PC-3 (cell line): ENCODE data around the gene DYDC2.

Experiments used
- CTCF ChIP-seq: fragments of 300-600 bp; sonication (generic); conservative IDR thresholded peaks from 2 replicates; pipeline ENCODE4 v1.5.1; 2017; ENCODE audit warnings: antibody characterized with exemption, low read depth, mild to moderate bottlenecking, low read length
- EZH2 ChIP-seq: fragments of 300-600 bp; sonication (generic); IDR thresholded peaks from one replicate; pipeline ENCODE4 v1.6.1; 2017; ENCODE audit warnings: antibody characterized with exemption, mild to moderate bottlenecking, low read length; ENCODE audit not compliant: unreplicated experiment
- EZH2phosphoT487 ChIP-seq: fragments of 300-600 bp; sonication (generic); IDR thresholded peaks from 2 replicates; pipeline ENCODE4 v1.6.1; 2018; ENCODE audit warnings: mild to moderate bottlenecking, antibody characterized with exemption, low read length, borderline replicate concordance

- TF ChIP-seq CTCF = no peak
- no peak for TF ChIP-seq EZH2phosphoT487
- TF ChIP-seq EZH2 = no peak
Observed at GRCh38 chr10:80394358-80394916, 37.9 kb downstream of the DYDC2 start.
